K562 (cell line): Measurements from ENCODE around the gene DENND2C. TPM values are rescaled to one million over a fixed set of nuclear protein-coding genes. Genes with fewer than 3 reads are reported as not detected.

ENCODE experiments used
- ATAC-seq: fragments of 200-7000 bp; cut with Tn5 transposase; 3 replicates; pipeline ENCODE4 v1.9.1; 2020; ENCODE audit warnings: moderate library complexity
- BruUV-seq: library from RNA; stranded (reverse); fragments of 400-500 nt; replicated peaks from 2 replicates; lab custom pipeline; 2021; lab: Mats Ljungman, UMichigan
- CTCF ChIA-PET: fragments of 300-600 bp; formaldehyde crosslinking; extraction: SDS; loops from one replicate; lab custom pipeline; 2021; ENCODE audit warnings: low intra/inter-chr PET ratio; lab: Yijun Ruan, JAX
- POLR2A ChIA-PET: fragments of 300-600, 350-650 bp; sonication (Branson Sonifier 250); formaldehyde crosslinking; extraction: SDS; loops from one replicate; lab custom pipeline; 2021; ENCODE audit warnings: antibody characterized with exemption, inconsistent platforms; lab: Yijun Ruan, JAX
- DNase-seq, 4 experiments: peaks; one replicate each; pipeline versions ENCODE4 v3.0.0 to v3.0.0-alpha.2; 2011 to 2018; ENCODE audit warnings: low spot score in 3 of 4, mixed read lengths in 3 of 4; ENCODE audit errors: extremely low read depth in 1 of 4
- FAIRE-seq: peaks from 2 replicates; lab custom pipeline; 2011; peaks lifted over from hg19 to GRCh38; lab: Jason Lieb, UNC
- H2AFZ ChIP-seq: 2 replicates; pipeline ENCODE4 v1.6.0; 2011; ENCODE audit warnings: low read depth, low read length, control low read depth, inconsistent platforms
- H3K27ac ChIP-seq: fragments of 200-600 bp; 3 replicates; pipeline ENCODE4 v1.8.0; 2011; ENCODE audit warnings: low read depth, mild to moderate bottlenecking, control low read depth, inconsistent platforms, low read length, moderate library complexity, mixed read lengths; ENCODE audit errors: extremely low read depth
- H3K27me3 ChIP-seq, 2 experiments: fragments of 300-600 bp in 1 of 2; 2 replicates in 1 of 2; 3 replicates in 1 of 2; pipeline versions ENCODE4 v1.6.0 to v1.8.0; 2011; ENCODE audit warnings: inconsistent platforms in 2 of 2, low read length in 2 of 2, mild to moderate bottlenecking in 1 of 2, mixed read lengths in 1 of 2, moderate library complexity in 1 of 2; ENCODE audit not compliant: control insufficient read depth in 2 of 2, insufficient read depth in 2 of 2
- H3K36me3 ChIP-seq: fragments of 300-600 bp; 3 replicates; pipeline ENCODE4 v1.8.0; 2011; ENCODE audit warnings: mild to moderate bottlenecking, low read length, inconsistent platforms; ENCODE audit not compliant: control insufficient read depth, insufficient read depth
- H3K4me1 ChIP-seq, 2 experiments: fragments of 200-600 bp in 1 of 2; replicated peaks in 1 of 2; 2 replicates in 1 of 2; 3 replicates in 1 of 2; pipeline versions ENCODE4 v1.5.1 to v1.8.0; 2011; ENCODE audit warnings: inconsistent platforms in 2 of 2, low read length in 2 of 2, mild to moderate bottlenecking in 1 of 2, mixed read lengths in 1 of 2, moderate library complexity in 1 of 2; ENCODE audit not compliant: control insufficient read depth in 2 of 2, insufficient read depth in 2 of 2
- H3K4me2 ChIP-seq: 2 replicates; pipeline ENCODE4 v1.6.1; 2011; ENCODE audit warnings: low read length, control low read depth, inconsistent platforms, mixed read lengths; ENCODE audit not compliant: insufficient read depth
- H3K4me3 ChIP-seq: fragments of 200-600 bp; sonication (generic), shearing (Covaris generic); 2 replicates; pipeline ENCODE4 v1.5.1; 2016; ENCODE audit warnings: control low read depth, inconsistent platforms
- H3K79me2 ChIP-seq: fragments of 200-600 bp; 3 replicates; pipeline ENCODE4 v1.8.0; 2011; ENCODE audit warnings: low read length, inconsistent platforms; ENCODE audit not compliant: control insufficient read depth, insufficient read depth
- H3K9ac ChIP-seq, 2 experiments: 2 replicates each; pipeline versions ENCODE4 v1.6.0 to v1.6.1; 2011; ENCODE audit warnings: low read depth in 2 of 2, low read length in 2 of 2, control low read depth in 1 of 2, inconsistent platforms in 1 of 2, mild to moderate bottlenecking in 1 of 2, mixed read lengths in 1 of 2; ENCODE audit not compliant: insufficient read depth in 1 of 2
- H3K9me1 ChIP-seq: one replicate; pipeline ENCODE4 v1.6.0; 2011; ENCODE audit warnings: inconsistent platforms, mild to moderate bottlenecking, low read length, moderate library complexity; ENCODE audit not compliant: control insufficient read depth, insufficient read depth
- H3K9me3 ChIP-seq: replicated peaks from 2 replicates; pipeline ENCODE4 v1.5.1; 2011; ENCODE audit warnings: low read depth, low read length, inconsistent platforms; ENCODE audit not compliant: control insufficient read depth, insufficient read depth
- H4K20me1 ChIP-seq: replicated peaks from 2 replicates; pipeline ENCODE4 v1.6.1; 2011; ENCODE audit warnings: low read length, inconsistent platforms, mixed read lengths; ENCODE audit not compliant: control insufficient read depth, insufficient read depth
- CREB3L1 ChIP-seq: fragments of 450-650 bp; IDR thresholded peaks from 2 replicates; pipeline ENCODE4 v1.6.1; 2014; ENCODE audit warnings: low read depth, mild to moderate bottlenecking, moderate library complexity, borderline replicate concordance
- ELK3 ChIP-seq: fragments of 450-650 bp; formaldehyde crosslinking; IDR thresholded peaks from 2 replicates; pipeline ENCODE4 v1.4.0; 2020; ENCODE audit warnings: mild to moderate bottlenecking
- KDM4B ChIP-seq, 2 experiments: fragments of 450-650 bp in 1 of 2; sonication (generic) in 1 of 2; IDR thresholded peaks; 2 replicates each; pipeline ENCODE4 v1.6.1; 2016 to 2017; ENCODE audit warnings: borderline replicate concordance in 2 of 2, antibody characterized with exemption in 1 of 2, low read depth in 1 of 2, mild to moderate bottlenecking in 1 of 2
- NKRF ChIP-seq: fragments of 450-650 bp; IDR thresholded peaks from 2 replicates; pipeline ENCODE4 v1.6.1; 2016; ENCODE audit warnings: borderline replicate concordance
- POLR2AphosphoS2 ChIP-seq: IDR thresholded peaks from 2 replicates; pipeline ENCODE4 v1.6.1; 2012; ENCODE audit warnings: low read length, improper control_type of control experiment
- SREBF2 ChIP-seq: sonication (generic); formaldehyde crosslinking; IDR thresholded peaks from 2 replicates; pipeline ENCODE4 v1.4.0; 2020; ENCODE audit warnings: mild to moderate bottlenecking, missing genetic modification reagents
- ZNF398 ChIP-seq: fragments of 250-450 bp; sonication (Bioruptor Pico); IDR thresholded peaks from 2 replicates; pipeline ENCODE4 v1.8.0; 2021; ENCODE audit warnings: moderate library complexity, mild to moderate bottlenecking, inconsistent platforms
- WGBS: fragments of 100-300 bp; shearing (Covaris generic); methylation state at CpG from one replicate; pipeline ENCODE4 v1.1.6; 2016; ENCODE audit warnings: low coverage, mixed read lengths; ENCODE audit not compliant: insufficient coverage; ENCODE audit errors: missing lambda C conversion rate; 5-methylcytosine and 5-hydroxymethylcytosine counted together
- in situ Hi-C: fragments of 300-500 bp; cut with MboI; formaldehyde crosslinking; loops from 4 replicates; pipeline ENCODE4 v1.15.0; 2018; ENCODE audit warnings: inconsistent platforms, mixed read lengths
- intact Hi-C: fragments of 100-400 bp; cut with micrococcal nuclease; formaldehyde crosslinking; loops from 2 replicates; pipeline ENCODE4 v1.14.2; 2022
- polyA plus RNA-seq, 8 experiments: library from polyadenylated mRNA; depleted of rRNA in 4 of 8; stranded (reverse) in 5 of 8; unstranded in 3 of 8; fragments of >200 nt; fragmentation: Nextera tagmentation in 2 of 8; fragmentation: Illumina TruSeq in 1 of 8; extraction: Ambion mirVana in 2 of 8; extraction: Trizol in 1 of 8; gene quantifications; 2 replicates each; pipeline versions ENCODE4 v1.2.1 to v1.2.3, GENCODE V29; 2011 to 2014; ENCODE audit warnings: inconsistent platforms in 1 of 8, missing spikeins in 1 of 8
- total RNA-seq, 7 experiments: library from RNA; depleted of rRNA in 6 of 7; stranded (reverse); fragments of >200 nt in 6 of 7; fragmentation: Illumina TruSeq in 2 of 7; extraction: Trizol in 2 of 7; gene quantifications; 2 replicates each; pipeline versions ENCODE4 v1.2.1 to v1.2.3, GENCODE V29; 2011 to 2021; ENCODE audit warnings: low replicate concordance in 1 of 7

DENND2C gene
- total and polyA plus RNA-seq, 9 of the 15 experiments (the other 6 are each of a cell fraction or from before 2014, with no cell fraction given): 0.03 to 0.25 (median 0.14) TPM

- H3K4me2 ChIP-seq: no peak overlapping the region
These were observed 32.9 kb upstream of the DENND2C start for GRCh38 chr1:114702737-114703136.

GRCh38 chr1:114701931-114702330 is 32.1 kb upstream of the DENND2C start:
- H3K9me3 ChIP-seq: no peaks in the 10 kb centered on the region
- H2AFZ ChIP-seq: no peak overlapping the region
- H3K4me3 ChIP-seq: no peak overlapping the region
- CTCF ChIA-PET: no interaction called here
- no peak for FAIRE-seq
- intact Hi-C loops: no loop called here
- no peak for DNase-seq
- no TSS peak for BruUV-seq
- in situ Hi-C loops: no loop called here
- WGBS: 0% methylated on average over 2 of the region's 2 CpGs
- no peak overlapping the region for H3K9ac ChIP-seq
- H3K4me1 ChIP-seq: no peaks in the 10 kb centered on the region
- H4K20me1 ChIP-seq: no peaks in the 10 kb centered on the region
- H3K27me3 ChIP-seq: peaks cover 9 to 15% of the 10 kb centered on the region in 2 experiments
- H3K27ac ChIP-seq: no peak overlapping the region
- H3K79me2 ChIP-seq: no peaks in the 10 kb centered on the region
- TF ChIP-seq ELK3 (no peak), CREB3L1 (no peak), SREBF2 (CRISPR knock-in tag) (no peak), NKRF (no peak), ZNF398 (CRISPR knock-in tag) (no peak)
- TF ChIP-seq, all 486 proteins: peak for 0
- Histone ChIP-seq H3K4me2 (no peak overlapping the region), H3K9me1 (no peaks in the 10 kb centered on the region), H3K36me3 (peaks cover 11% of the 10 kb centered on the region; the same call in 2 of the 3 replicates)
- POLR2A ChIA-PET: no interaction called here
- no peak for ATAC-seq

More at GRCh38 chr1:114702737-114703136, 32.9 kb upstream of the DENND2C start:
- no peak for FAIRE-seq
- no peak for TF ChIP-seq KDM4B (IDR thresholded peaks at IDR 0.05; ENCODE audit: borderline replicate concordance in 2 of 2, low read depth in 1 of 2)
- TF ChIP-seq POLR2AphosphoS2: 0 out of 2 replicates have a peak, but pooled peaks have one; percentile 19
- TF ChIP-seq, all 486 proteins: peak for 1
- H3K9ac ChIP-seq: no peak overlapping the region
- peaks cover 8 to 9% of the 10 kb centered on the region in 2 experiments for H3K27me3 ChIP-seq
- H3K79me2 ChIP-seq: no peaks in the 10 kb centered on the region
- no peak overlapping the region for H2AFZ ChIP-seq
- H3K4me3 ChIP-seq: no peak overlapping the region
- no peaks in the 10 kb centered on the region for H3K9me1 ChIP-seq
- no peak overlapping the region for H3K27ac ChIP-seq
- 41% methylated on average over 5 of the region's 5 CpGs for whole genome bisulfite sequencing
- no peaks in the 10 kb centered on the region for H3K9me3 ChIP-seq
- in situ Hi-C loops: no loop called here
- DNase-seq: no peak
- ATAC-seq: peak; percentile 28; the same call in 2 of the 3 replicates
- ChIA-PET POLR2A (interaction anchor here (2.3 kb wide), 1 partner anchor 13 kb away, joined by 9 read pairs; no protein-coding TSS in a partner anchor), CTCF (no interaction called here)
- peaks cover 19% of the 10 kb centered on the region for H3K36me3 ChIP-seq
- H4K20me1 ChIP-seq: no peaks in the 10 kb centered on the region
- H3K4me1 ChIP-seq: no peaks in the 10 kb centered on the region
- intact Hi-C loops: no loop called here
- BruUV-seq: no TSS peak
